Left renal cortex interstitium (tissue), 4 donors: ENCODE data around the gene LIPT2. TPM values are rescaled to one million over a fixed set of nuclear protein-coding genes. Genes with fewer than 3 reads are reported as not detected.
"Not testable (repeated sequence)": the region's sequence is repeated elsewhere in the genome, so short reads cannot be mapped to it uniquely, and the experiment has no call there.

Experiments
- DNase-seq, 4 donors: peaks; one replicate each; pipeline ENCODE4 v3.0.0-alpha.2; 2013; ENCODE audit warnings: low read depth in 4 of 4, low spot score in 2 of 4, missing footprints in 1 of 4
- polyA plus RNA-seq, 4 donors: library from polyadenylated mRNA; unstranded; fragments of 120-200 nt; gene quantifications; one replicate each; pipeline ENCODE4 v1.2.1, GENCODE V29; 2013; ENCODE audit not compliant: insufficient read length in 4 of 4

The LIPT2 gene
- 10 to 100 TPM in 1 of 4 donors, 1 to 10 TPM in 3; 8.1 to 10.3 (median 9.1) TPM for polyA plus RNA-seq

DNA sequence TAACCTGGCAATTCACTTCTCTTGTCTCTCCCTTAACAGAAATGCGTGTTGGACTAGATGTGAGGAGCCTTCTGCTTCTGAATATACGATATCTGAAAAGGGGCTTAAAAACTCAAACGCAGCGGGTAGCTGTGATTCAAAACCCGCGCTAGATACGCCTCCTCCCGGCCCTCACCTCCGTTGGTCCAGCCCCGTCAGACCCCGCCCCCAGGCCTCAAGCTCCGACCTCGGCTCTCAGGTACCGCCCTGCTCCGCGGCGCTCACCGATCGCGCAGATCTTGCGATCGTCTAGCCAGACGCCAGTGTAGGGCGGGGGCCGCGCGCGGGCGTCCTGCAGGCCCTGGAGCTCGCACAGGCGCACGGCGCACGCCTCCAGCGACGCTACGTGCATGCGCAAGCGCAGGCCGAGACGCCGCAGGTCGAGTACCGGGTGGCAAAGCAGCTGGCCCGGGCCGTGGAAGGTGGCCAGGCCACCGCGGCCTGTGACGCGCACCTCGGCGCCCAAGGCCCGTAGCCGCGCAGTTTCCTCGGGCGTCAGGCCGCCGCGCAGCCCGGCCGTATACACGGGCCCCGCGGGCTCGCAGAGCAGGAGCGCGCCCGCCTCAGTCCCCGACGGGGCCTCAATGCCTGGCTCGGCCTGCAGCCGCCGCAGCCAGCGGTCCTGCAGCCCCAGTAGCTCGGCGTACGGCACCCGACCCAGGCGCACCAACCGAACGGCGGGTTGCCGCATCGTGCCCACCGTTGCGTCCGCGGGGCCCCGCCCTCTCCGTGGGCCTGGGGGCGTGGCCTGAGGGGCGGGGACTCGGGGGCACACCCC is at the start of gene LIPT2:
TSS of gene LIPT2 (minus strand) at position 751 of the 817 bp plus-strand sequence. CDS start at position 730, 21 bp downstream.
- peak; percentile 82 to 95 (median 88) for DNase-seq

DNA sequence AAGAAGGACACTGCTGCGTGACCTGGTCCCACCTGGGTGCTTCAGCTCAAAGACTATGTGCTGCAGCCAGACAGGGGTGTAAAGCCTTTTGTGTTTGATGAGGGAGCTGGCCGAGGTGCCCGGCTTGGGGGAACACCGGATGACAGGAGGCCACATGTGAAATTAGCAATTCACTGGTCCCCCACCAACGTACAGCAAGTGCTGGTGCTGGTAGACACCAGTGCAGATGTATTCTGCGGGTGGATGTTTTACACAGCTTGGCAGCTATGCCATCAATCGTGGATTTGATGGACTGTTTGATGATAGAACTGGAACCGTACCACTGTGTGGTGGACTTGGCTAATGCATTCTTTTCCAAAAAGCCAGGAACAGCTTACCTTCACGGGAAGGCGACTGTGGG is 47.9 kb upstream of the LIPT2 start:
- DNase-seq, result no peak

DNA sequence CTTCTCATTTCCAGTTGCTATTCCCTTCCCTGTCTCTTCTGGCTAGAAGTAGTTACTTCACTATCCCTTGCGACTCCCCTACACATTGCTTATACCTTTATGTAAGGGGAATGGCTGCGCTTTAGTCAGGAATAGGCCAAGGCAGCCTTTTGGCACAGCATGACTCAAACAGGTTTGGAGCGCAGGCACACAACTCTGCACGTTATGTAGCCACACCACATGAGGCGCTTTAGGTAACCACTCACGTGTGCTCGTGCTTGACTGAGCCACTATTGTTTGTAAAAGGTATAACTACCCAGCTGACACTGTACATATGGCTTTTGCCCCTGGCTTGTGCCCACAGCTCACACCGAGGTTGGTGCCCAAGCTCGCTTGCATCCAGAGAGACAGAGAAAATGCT is 46.7 kb upstream of the LIPT2 start:
- no peak for DNase-seq

DNA sequence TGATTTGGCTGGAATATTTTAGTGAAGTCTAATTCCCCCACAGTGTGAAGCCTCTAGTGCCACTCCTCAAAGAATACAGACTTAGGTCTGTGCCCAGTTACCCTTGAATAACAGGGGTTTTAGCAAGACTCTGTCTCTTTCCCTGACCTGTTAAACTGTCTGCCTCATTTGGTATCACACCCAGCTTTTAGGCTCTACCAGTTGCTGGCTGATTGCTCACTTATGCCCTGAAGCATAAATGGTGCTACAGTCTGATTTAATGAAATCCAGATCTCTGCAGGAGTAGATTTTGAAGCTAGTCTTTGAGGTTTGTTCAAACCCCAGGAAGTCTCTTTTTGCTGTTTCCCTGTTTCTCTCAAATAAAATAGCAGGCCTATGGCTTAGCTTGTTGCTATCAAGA is 45.2 kb upstream of the LIPT2 start:
- DNase-seq, result no peak

DNA sequence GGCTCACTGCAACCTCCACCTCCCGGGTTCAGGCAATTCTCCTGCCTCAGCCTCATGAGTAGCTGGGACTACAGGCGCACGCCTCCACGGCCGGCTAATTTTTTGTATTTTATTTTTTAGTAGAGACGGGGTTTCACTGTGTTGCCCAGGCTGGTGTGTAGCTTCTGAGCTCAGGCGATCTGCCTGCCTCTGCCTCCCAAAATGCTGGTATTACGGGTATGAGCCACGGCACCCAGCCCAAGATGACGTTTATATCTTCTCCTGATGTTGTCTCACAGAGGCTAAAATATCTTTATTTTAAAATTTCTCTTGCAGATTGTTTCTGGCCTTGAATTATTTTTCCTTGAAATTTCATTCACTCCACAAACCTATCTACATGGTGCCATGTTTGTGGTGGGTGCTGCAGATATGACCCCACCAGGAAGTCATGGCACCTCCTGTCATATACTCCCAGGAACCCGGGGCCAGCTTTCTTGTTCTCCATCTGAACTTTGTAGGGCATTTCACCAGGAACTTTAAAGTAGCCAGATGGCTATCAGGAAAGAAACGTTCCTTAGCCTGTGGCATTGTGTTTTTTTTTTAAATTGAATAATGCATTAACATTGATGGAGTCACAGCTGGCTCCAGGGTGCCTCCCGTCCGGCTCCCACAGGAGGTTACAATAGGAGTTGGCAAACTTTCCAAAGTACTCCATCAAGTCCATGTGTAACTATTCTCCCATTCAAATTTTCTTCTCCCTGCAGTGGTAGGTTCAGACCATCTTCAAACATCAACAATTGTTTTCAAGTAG is 42.0 kb upstream of the LIPT2 start:
- no peak for DNase-seq

DNA sequence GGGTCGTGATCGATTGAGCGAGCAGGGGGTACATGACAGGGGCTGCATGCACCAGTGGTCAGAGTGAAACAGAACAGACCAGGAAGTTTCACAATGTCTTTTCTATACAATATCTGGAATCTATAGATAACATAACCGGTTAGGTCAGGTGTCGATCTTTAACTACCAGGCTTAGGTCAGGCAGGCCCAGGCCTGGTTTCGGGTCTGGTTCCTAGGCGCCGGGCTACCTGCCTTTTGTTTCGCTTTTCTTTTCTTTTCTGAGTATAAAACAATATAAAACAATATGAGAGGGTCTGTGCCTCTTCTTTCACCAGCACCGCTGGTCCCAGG is 41.4 kb upstream of the LIPT2 start:
- not testable (repeated sequence) for DNase-seq

DNA sequence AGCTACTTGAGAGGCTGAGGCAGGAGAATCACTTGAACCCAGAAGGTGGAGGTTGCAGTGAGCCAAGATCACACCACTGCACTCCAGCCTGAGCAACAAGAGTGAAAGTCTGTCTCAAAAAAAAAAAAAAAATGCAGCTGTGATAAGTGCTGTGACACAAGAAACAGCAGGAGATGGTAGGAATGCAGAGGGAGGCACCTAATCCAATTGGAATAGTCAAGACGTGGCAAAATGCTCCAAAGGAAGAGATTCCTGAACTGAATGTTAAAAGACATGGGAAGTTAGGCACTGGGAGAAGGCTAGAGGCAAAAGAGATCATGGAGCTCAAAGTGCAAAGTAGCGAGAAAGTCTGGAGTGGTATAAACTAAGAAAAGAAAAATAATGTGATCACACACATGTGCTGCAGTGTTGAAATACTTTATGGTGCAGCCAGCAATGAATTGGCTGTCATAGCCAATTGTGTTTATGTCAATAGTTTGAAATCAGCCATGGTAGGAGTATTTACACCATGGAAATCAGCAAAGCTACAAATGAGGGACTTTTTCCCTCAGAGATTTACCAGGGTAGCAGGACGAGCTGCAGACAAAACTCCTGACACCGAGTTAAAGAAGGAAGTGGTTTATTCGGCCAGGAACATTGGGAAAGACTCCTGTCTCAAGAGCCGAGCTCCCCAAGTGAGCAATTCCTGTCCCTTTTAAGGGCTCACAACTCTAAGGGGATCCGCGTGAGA is 40.9 kb upstream of the LIPT2 start:
- no peak for DNase-seq

DNA sequence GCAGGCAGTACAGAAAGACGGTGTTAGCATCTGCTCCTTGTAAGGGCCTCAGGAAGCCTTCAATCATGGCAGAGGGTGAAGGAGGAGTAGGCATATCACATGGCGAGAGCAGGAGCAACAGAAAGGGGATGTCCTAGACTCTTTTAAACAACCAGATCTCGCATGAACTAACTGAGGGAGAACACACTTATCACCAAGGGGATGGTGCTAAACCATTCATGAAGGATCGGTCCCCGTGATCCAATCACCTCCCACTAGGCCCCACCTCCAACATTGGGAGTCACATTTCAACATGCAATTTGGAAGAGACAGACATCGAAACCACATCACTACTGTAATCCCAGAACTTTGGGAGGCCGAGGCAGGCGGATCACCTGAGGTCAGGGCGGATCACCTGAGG is 39.9 kb upstream of the LIPT2 start:
- DNase-seq, result no peak

DNA sequence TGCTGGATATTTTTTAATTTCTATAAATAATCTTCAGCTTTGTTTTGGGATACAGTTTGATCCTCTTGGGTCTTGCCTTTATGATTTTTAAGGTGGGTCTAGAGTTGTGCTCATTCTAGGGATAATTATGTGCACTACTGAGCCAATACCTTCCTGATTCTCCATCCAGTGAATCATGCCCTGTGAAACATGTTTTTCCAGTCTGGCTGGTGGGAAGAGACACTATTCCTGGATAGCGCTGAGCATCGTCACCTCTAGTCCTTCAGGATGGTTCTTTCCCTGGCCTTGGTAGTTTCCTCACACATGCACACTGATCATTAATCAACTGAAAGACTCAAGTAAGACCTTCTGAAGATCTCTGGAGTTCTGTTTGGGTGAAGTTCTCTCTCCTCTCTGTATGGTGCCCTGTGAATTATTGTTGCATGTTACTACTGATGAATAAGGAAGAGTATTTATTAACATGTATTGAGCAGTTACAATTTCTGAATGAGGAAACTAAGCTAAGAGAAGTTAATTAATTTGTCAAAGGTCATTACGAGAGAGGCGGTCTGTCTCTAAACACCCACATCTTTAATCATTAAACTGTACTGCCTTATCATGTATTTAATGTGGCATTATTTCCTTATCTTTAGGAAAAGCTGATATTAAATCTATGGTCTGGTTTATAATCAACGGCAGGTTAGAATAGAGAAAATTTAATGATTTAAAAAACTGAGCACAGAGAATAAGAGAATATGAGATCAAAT is 39.1 kb upstream of the LIPT2 start:
- peak in 1 of 4 donors; percentile 19 for DNase-seq

DNA sequence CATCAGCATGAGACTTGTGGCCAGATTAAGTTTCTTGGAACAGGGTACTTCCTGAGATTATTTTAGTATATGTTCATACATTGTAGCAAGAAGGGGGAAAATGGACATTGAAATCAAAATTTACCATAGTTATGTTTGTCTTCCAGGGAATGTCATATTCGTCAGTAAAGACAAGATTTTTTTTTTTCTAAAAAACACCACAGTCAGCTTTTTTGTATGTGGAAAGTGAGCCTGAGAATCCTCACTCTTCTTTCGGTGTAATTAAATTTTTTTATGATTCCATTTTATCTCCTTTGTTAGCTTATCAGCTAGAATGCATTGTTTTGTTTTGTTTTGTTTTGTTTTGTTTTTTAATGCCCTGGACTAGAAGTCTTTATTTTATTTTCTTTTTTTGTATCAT is 31.5 kb upstream of the LIPT2 start:
- no peak for DNase-seq

DNA sequence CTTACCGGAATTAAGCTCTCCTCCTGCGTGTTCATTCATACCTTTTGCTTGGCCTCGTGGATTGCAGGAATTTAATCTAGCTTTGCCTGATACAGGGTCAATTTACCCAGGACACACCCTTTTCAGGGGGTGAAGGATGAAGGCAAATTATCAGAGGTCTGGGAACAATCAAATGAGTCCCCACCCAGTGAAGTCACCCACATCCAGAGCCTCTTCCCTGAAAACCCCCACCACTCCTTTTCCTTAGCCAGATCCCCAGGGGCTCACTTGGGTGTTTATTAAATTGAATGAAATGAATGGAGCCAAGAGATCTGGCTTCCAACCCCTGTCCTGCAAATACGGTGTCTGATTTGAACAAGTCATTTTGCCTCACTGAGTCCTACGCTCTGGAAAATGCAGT is 31.0 kb upstream of the LIPT2 start:
- DNase-seq, result no peak

DNA sequence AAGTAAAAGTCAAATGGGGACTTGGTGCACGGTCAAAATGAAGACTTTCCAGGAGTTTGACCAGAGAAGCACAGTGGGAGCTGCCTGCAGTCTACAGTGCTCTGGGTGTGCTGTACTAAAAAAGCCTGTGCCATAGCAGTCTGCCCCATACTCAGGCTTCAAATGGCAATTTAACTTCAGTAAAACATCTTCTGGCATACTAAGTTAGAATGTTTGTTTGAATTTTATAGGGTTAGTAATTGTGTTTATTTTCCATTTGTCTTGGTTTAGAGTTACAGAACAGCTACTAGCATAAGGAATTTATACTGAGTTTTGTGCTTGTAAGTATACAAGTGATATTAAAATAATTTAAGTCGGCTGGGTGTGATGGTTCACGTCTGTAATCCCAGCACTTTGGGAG is 29.3 kb upstream of the LIPT2 start:
- no peak for DNase-seq

DNA sequence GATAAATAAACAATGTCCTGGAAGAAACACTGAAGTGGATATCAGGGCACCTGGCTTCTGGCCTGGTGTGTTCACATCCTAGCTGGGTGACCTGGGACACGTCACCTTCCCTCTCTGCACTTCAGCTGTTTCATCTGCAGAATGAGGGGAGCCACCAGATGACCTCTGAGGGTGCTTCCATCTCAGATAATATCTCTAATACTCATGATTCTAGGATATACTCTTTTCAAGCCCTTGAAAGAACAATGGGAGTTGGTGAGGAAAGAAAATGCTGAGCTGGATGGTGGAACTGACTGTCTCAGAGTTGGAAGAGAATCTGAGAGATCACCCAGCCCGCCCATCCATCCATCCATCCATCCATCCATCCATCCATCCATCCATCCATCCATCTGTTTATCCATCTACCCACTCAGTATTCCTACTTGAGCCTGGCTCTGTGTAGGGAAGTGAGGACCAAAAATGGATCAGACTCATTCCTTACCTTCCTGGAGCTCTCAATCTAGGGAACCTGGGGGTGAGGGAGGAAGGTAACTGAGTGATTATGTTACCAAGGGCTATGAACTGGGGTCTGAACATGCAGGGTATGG is 28.2 kb upstream of the LIPT2 start:
- no peak for DNase-seq

DNA sequence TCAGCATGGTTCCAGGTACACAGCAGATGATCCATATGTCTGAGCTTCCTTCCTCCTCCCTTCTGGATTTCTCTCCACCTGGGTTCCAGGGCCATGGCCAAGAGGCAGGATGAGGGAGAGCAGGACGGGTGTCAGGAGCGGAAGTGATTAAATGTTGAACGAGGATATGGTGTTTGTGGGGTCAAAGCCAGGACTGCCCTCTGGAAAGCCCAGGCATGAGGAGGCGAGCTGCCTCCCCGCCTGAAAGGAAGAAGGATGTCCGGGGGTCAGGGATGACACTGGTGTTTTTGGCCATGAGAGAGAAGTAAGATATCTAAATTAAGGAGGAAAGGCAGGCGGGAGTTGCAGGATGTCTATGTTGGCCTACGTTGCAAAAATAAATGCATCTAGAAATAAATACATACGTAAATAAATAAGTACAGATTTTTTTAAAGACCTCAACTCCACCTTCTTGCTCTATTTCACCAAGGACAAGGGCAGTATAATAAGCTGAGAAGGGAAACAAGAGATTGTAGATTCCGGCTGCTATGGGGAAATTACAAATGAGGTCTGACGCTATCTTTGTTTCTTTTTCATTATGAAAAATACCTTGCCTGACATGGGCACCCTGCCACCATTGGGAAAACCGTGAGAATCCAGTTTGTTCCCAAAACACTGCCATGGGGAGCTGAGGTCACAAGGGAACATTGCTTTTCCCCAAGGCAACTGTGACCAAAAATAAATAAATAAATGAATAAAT is 27.6 kb upstream of the LIPT2 start:
- DNase-seq, result no peak

DNA sequence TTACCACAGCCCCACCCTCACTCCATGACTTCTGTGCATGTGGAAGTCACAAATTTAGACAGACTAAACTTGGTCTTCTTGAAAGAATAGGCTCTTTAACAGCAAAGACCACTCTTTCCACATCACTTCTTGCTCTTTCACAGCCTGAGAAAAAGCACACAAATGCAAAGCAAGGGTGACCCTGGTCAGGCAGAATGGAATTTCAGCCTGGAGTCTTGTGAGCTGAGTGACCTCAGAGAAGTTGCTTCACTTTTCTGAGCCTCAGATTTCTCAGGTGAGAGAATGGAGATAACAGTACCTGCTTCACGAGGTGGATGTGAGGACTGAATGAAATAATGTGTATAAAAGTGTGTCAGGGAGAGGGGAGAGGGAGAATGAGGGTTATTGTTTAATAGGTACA is 26.8 kb upstream of the LIPT2 start:
- no peak for DNase-seq

DNA sequence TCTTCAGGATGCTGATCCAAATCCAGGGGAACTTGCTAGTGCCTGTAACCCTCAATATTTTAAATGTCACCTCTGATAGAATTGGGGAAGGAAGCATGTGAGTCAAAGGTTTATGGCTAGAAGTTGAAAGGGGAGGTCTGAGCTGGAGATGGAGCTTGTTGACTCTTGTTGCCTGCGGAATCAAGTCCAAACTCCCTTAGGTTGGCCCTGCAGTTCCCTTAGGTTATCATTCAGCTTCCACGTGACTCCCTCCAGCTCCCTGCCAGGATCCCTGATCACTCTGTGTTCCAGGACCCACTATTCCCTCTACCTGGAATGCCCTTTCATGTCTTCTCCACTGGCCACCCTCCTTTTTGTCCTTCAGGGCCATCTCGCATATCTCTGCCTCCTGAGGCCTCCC is 26.2 kb upstream of the LIPT2 start:
- DNase-seq, result no peak

DNA sequence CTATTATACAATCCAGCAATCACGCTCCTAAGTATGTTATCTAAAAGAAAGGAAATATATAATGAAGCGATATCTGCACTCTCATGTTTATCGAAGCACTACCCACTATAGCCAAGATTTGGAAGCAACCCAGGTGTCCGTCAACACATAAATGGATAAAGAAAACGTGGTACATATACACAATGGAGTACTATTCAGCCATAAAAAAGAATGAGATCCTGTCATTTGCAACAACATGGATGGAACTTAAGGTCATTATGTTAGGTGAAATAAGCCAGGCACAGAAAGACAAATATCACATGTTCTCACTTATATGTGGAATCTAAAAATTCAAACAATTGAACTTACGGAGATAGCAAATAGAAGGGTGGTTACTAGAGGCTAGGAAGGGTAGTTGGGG is 24.1 kb upstream of the LIPT2 start:
- DNase-seq, result not testable (repeated sequence)

DNA sequence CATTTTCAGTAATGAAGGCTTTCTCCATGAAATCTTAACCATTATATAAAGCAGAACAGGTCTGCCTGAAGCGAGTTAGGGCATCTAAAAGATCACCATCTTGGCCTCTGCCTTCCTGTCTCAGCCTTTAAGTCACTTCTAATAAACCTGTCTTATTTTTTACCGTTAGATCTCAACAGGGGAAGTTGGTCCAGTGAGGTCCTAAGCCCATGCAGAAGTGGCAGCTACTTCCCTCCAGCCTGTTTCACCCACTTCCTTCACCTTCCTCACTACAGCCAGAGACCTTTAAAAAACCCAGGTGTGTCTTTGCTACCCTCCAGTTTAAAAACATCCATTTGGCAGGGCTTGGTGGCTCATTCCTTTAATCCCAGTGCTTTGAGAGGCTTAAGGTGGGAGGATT is 14.1 kb upstream of the LIPT2 start:
- DNase-seq, result no peak

DNA sequence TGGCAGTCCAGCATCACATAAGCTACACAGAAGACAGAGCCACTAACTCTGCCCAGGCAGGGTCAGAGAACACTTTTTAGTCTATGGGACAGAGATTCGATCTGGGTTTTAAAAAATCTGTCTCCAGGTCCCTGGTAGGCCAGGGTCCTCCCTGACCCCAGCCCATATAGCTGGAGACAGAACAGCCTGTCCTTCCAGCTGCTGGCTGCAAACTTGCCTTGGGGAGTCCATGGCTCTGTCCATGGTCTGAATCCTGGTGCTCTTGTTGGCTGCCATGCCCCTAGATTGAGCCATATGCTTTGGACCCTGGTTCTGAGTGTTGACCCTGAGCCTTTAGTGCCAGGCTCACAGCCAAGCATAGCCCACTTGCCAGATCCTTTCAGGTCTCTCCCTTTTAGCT is 13.3 kb upstream of the LIPT2 start:
- no peak for DNase-seq

DNA sequence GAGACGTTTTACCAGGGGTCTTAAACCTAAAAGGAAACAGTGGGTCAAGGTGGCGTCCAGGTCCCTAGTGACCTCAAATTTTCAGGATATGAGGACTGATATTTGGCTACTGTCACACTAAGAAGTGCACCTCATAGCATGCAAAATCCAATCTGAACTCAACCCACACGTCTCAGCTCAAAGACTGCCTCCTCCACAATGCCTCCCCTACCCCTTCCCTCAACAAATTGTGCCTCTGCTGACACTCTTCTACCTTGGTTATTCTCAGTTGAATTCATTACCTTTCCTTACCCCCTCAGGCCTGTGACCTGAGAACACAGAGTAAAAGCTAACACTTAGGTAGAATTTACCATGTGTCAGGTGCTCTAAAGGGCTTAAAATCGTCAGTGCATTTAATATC is 12.4 kb upstream of the LIPT2 start:
- DNase-seq, result no peak
